SH-SY5Y (cell line): Measurements from ENCODE around the gene PRF1.

ENCODE experiments used
- GATA2 ChIP-seq: IDR thresholded peaks from 2 replicates; pipeline ENCODE4 v1.6.1; 2011; ENCODE audit warnings: mild to moderate bottlenecking, low read depth, low read length
- GATA3 ChIP-seq: IDR thresholded peaks from 2 replicates; pipeline ENCODE4 v1.6.1; 2011; ENCODE audit warnings: low read depth, mild to moderate bottlenecking, low read length, moderate library complexity

- TF ChIP-seq GATA2 (no peak), GATA3 (no peak)
Measured at GRCh38 chr10:70593513-70593890, 9.0 kb downstream of the PRF1 start.
